HG02642 (cell line): ENCODE data around the gene ELANE.
"Not testable (repeated sequence)": the region's sequence is repeated elsewhere in the genome, so short reads cannot be mapped to it uniquely, and the experiment has no call there.

Experiments used
- ATAC-seq: cut with Tn5 transposase; IDR thresholded peaks from one replicate; pipeline ENCODE4 v1.9.1; 2021; ENCODE audit warnings: mild to moderate bottlenecking; ENCODE audit not compliant: unreplicated experiment, poor library complexity

ELANE gene

DNA sequence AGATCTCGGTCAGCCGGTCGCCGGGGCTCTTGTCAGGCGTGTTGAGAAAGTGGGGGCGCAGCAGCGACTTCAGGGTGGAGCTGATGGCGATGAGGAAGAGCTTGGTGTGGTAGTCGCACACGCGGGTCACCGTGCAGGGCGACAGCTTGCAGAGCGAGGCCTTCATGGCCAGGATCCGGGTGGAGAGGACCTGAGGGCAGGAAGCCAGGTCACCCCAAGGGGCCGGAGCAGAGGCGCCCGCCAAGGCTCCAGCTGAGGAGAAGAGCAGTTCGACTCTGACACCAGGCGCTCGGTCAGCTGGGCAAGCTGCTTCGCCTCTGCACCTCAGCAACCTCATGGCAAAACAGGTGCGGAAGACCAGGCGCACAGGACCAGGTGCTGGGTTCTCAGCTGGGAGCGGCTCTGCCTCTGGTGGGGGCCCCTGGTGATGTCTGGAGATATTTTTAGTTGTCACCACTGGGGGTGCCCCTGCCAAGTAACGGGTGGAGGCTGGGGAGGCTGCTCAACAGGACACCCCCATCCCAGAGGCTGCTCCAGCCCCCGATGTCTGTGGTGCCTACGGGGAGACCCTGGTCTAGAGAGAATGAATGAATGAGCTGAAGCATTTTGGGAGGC lies 23.3 kb downstream of the ELANE start:
- no peak for ATAC-seq

DNA sequence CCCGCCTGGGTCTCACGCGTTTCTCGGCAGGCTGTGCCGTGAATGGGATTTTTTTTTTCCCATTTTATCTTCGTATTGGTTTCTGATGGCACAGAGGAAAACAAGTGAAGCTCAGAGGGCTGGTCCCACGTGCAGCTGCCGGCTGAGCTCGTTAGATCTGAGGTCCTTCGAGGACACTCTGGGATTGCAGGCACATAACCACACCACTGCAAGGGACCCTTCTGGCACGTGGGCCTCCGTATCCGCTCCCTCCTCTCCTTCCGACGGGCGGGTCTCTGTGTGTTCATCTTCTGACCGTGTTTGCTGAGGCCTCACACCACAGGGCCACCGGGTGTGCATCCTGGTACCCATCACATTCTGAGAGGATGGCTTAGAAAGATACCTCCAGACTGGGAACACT lies 24.0 kb downstream of the ELANE start:
- ATAC-seq, result no peak

DNA sequence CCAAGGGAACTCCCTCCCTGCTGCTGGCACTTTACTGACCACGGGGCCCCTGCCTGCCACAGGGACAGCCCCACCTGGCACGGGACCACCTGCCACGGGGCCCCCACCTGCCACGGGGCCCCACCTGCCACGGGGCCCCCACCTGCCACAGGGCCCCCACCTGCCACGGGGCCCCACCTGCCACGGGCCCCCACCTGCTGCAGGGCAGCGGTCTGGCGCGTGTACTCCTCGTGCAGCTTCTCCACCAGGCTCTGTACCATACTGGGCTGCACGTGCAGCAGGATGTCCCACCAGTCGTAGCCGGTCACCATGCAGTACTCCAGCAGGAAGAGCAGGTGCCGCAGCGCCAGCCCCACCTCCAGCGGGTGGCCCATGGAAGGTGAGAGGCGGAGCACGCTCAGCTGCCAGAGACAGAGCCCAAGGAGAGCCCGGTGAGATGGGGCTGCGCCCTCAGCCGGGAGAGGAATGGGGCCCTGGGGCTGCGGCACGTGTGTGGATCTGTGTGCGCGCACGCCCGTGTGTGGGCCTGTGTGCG lies 24.7 kb downstream of the ELANE start:
- ATAC-seq, result no peak

DNA sequence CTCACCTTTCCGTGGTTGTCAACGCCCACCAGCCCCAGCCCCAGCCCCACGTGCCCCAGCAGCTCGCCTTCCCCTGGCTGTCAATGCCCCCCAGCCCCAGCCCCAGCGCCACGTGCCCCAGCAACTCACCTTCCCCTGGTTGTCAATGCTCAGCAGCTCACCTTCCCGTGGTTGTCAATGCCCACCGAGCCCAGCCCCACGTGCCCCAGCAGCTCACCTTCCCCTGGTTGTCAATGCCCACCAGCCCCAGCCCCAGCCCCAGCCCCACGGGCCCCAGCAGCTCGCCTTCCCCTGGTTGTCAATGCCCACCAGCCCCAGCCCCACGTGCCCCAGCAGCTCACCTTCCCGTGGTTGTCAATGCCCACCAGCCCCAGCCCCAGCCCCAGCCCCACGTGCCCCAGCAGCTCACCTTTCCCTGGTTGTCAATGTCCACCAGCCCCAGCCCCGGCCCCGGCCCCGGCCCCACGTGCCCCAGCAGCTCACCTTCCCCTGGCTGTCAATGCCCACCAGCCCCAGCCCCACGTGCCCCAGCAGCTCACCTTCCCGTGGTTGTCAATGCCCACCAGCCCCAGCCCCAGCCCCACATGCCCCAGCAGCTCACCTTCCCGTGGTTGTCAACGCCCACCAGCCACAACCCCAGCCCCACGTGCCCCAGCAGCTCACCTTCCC lies 26.0 kb downstream of the ELANE start:
- ATAC-seq, result not testable (repeated sequence)

DNA sequence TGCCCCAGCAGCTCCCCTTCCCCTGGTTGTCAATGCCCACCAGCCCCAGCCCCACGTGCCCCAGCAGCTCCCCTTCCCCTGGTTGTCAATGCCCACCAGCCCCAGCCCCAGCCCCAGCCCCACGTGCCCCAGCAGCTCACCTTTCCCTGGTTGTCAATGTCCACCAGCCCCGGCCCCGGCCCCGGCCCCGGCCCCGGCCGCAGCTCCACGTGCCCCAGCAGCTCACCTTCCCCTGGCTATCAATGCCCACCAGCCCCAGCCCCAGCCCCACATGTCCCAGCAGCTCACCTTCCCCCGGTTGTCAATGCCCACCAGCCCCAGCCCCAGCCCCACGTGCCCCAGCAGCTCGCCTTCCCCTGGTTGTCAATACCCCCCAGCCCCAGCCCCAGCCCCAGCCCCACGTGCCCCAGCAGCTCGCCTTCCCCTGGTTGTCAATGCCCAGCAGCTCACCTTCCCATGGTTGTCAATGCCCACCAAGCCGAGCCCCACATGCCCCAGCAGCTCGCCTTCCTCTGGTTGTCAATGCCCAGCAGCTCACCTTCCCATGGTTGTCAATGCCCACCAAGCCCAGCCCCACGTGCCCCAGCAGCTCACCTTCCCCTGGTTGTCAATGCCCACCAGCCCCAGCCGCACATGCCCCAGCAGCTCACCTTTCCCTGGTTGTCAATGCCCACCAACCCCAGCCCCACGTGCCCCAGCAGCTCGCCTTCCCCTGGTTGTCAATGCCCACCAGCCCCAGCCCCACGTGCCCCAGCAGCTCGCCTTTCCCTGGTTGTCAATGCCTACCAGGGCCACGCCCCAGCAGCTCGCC lies 26.9 kb downstream of the ELANE start:
- ATAC-seq, result not testable (repeated sequence)

DNA sequence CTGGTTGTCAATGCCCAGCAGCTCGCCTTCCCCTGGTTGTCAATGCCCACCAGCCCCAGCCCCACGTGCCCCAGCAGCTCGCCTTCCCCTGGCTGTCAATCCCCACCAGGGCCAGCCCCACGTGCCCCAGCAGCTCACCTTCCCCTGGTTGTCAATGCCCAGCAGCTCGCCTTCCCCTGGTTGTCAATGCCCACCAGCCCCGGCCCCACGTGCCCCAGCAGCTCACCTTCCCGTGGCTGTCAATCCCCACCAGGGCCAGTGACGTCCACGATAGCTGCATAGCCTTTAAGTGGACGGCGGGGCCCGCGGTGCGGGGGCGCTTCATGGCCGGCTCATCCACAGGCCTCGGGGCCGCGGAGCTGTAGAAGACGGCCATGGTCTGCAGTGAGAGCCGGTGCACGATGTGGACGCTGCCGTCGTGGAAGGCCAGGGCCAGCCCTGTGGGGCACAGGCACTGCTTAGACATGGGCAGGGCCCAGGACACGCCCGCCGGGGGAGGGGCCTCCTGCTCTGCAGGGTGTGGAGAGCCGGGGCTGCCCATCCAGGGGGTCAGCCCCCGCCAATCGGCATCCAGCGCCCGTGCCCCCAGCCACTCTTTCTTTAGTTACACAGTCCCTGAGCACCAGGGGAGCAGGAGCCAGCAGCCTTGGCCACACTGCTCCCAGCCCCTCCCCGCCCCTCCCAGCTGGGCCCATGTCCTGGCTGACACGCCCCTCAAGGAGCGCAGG lies 27.8 kb downstream of the ELANE start:
- no peak for ATAC-seq

DNA sequence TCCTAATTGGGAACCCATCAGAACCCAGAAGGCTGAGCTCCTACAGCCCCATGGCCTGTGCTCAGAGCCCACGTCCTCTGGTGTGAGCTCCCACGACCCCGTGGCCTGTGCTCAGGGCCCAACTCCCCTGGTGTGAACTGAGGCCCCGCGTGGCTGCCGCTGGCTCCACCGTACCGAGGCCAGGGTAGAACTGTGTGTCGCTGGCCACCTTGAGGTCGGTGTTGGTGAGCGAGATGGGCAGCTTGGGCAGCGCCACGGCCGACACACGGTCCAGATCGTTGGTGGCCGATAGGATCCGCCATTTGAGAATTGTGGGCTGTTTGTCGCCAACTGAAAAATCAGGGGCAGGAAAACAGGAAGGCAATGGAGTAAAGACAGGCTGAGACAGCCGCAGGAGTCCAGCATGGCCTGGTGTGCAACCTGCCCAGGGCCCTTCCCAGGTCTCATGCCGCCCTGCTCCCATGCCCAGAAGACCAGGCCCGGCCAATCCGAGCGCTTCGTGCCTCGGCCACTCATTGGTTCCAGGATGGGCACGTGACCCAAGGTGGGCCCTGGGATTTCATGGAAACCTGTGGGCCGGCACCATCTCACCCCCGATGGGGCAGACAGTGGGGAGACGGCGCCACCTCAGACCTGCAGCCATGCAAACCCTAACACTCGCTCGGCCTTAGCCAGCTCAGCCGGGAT lies 29.4 kb downstream of the ELANE start:
- ATAC-seq, result no peak

DNA sequence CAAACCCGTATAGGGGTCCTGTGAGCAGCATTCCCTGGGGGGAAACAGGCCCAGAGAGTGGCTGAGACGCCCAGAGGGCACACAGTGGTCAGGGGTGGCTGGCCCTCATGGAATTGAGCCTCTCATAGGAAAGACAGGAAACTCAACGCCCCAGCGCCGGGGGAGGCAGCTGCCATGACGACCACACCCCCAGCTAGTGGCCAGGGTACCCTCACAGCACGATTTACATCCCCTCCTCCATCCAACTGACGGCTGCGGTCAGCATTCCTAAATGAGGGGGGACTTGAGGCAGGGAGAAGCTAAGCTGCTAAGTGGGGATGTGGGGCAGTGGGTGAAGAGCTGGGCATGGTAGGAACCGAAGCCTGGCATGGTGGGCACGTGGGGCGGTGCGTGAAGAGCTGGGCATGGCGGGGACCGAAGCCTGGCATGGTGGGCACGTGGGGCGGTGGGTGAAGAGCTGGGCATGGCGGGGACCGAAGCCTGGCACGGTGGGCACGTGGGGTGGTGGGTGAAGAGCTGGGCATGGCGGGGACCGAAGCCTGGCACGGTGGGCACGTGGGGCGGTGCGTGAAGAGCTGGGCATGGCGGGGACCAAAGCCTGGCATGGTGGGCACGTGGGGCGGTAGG lies 30.9 kb downstream of the ELANE start:
- no peak for ATAC-seq

DNA sequence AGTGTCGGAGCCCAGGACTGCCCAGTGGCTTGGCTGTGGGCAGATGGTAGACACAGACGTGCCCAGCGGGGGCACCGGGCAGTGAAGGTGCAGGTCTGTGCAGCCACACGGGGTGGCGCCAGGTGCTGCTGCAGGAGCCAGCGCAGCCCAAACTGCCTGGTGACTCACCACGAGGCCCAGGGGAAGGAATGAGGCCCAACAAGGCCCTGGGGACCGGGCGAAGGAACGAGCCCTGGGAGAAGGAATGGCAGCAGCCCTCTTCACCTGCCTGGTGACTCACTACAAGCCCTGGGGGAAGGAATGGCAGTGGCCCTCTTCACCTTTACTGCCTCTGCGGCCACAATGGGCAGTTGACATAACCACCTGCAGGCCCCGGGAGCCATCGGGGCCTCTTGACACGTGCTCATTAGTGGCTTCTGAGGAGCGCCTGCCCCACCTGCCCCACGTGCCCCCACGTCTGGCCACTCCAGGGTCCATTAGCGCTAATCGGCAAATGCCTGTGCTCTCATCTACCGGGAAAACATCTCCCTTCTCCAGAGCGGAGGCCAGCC lies 31.6 kb downstream of the ELANE start:
- no peak for ATAC-seq

DNA sequence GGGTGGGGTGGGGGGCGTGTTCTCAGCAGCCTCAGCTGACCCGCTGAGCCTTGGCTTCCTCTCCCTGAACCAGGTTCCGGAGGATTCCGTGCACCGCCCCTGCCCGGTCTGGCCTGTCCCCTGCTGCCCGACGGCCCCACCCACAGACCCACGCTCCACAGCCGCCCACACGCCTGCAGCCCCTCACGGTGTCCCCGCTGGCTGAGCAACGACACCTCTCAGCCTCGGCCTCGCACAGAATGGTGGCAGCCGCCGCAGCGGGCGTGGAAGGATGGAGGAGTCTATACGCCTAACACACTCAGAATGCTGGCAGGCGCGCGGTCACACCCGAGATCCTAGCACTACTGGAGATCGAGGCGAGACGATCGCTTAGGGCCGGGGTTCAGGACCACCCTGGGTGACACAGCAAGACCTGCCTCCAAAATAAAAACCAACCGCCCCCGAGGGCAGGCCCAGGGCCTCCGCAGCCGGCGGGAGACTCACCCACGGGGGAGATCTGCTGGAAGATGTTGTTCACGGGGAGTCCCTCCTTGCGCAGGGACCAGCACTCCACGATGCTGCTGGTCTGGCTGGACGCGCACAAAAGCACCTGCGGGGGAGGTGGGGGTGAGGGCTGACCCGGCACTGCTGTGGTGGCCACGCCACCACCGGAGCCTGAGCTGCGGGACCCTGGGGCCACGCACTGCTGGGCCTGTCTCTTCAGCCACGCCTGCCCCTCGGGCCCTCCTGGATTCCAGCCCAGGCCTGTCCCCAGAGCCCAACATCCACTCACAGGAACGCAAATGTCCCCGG lies 32.5 kb downstream of the ELANE start:
- ATAC-seq, result no peak

DNA sequence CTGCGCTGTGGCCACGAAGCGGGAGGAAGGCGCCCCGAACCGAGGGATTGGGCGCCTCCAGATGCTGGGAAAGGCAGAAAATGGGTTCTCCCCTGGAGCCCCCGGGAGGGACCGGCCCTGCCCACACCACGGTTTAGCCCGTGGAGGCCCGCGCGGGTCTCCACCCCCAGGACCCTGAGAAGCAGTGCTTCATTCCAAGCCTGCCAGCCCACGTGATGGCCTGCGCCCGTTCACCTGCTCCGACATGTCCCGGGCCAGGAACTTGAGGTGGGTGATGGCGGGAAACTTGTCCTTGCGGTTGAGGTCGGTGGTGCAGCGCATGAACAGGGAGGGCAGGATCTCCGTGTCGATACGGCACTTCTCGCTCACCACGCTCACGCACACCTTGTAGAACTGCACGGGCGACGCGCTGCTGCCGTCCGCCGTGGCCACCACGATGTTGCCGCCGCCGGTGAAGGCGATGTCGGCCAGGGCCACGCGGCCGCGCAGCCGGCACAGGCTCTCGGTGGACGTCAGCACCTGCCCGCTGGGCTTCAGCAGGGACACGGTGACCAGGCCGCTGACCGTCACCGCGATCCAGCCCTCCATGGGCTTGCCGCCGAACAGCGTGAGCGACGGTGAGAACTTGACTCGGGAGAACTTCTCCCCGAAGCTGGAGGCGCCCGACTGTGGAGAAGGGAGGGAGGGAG lies 33.6 kb downstream of the ELANE start:
- no peak for ATAC-seq

DNA sequence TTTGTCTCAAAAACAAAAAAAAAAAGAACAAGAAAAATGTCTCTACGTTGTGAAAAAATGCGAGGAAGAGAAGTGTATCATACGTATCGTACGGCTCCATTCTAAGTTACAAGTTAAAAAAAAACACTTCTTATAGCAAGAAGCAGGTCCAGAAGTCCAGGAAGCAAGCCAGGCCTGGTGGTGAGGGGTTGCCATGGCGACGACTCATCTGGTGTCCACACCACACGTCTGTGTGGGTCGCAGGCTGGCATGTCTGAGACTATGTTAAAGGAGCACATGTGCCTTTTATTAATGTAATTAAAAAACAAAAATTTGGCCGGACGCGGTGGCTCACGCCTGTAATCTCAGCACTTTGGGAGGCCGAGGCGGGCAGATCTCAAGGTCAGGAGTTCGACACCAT lies 35.0 kb downstream of the ELANE start:
- no peak for ATAC-seq

DNA sequence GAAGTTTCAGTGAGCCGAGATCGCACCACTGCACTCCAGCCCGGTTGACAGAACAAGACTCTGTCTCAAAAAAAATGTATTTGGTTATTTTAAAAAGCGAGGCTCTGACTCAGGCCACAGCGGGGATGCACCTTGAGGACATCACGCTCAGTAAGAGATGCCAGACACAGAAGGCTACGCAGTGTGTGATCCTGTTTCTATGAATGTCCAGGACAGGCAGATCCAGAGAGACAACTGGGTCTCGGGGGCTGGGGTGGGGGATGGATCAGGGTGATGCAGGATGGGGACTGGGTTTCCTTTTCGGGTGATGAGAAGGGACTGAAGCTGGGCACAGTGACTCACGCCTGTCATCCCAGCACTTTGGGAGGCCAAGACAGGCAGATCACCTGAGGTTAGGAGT lies 35.5 kb downstream of the ELANE start:
- no peak for ATAC-seq

DNA sequence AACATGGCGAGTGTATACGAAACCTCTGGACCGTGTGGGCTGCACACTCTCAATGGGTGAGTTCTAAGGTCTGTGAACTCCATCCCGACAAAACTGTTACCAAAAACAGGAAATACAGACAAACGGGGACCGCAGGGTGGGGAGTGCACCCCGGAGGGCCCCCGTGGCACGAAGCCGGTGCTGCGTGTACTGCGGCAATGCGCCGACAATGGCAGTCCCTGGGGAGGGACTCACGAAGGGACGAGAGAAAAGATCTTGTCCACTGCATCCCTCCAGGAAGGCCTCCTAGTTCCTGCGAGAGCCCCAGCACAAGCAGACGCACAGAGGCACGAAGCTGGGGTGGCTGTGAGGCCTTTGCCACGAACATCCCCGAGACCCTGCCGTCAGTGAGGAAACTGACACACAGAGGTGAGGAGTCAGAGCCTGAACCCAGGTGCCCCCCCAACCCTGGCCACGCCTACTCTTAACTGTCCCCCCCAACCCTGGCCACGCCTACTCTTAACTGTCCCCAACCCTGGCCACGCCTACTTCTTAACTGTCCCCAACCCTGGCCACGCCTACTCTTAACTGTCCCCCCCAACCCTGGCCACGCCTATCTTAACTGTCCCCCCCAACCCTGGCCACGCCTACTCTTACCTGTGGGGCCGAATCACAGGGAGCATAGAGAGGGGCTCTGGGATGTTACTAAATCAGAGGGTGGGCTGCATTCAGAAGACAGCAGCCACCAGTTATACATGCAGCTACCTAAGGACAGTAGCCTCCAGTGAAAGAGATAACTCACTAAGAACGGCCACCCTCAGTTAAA lies 36.7 kb downstream of the ELANE start:
- ATAC-seq, result no peak

DNA sequence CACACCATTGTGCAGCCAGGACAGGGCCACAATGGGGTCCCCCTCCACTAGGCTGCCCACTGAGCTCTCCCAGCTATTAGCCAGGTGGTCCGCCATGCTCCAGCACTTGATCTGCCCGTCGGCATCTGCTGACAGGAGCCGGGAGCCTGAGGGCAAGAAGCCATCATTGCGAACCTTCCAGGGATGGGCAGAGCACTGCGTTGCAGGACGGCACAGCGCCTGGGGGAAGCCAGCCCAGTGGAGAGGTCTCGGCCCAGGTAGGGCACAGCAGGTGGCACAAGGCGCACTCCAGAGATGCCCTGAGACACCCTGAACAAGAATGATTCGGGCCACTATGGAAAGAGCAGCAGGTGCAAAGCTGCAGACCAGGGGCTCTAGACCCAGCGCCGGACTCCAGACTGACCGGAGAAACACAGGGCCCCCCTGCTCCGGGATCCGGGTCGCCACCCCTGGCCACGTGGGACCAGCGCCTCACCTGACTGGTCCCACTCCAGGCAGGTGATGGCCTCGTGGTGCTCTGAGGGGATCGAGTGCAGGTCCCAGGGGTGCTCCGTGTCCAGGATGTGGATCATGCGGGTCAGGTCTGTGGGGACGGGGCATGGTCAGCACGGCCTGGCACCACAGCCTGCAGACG lies 37.7 kb downstream of the ELANE start:
- no peak for ATAC-seq

DNA sequence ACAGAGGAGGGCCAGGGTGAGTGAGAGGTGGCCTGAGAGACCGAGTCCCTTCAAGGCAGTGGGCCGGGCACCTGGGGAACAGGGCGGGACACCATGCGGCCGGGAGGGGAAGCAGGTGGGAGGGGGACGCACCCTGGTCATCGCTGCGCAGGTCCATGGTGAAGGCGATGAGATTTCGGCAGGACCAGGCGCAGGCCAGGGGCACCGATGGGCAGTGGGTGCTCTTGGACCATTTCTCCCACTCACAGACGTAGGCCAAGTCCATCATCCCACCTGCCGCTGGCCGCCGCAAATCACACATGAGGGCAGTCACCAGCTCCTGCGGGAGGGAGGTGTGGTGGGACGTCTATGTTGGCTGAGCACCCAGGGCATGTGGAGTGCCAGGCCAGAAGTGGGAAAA lies 38.7 kb downstream of the ELANE start:
- ATAC-seq, result no peak
